Endodermal cell (in vitro differentiated cells): ENCODE results near the gene PSMD12. TPM values are rescaled to one million over a fixed set of nuclear protein-coding genes. Genes with fewer than 3 reads are reported as not detected.

Experiments
- DNase-seq: peaks from one replicate; pipeline ENCODE4 v3.0.0-alpha.2; 2017
- H3K27ac ChIP-seq: 2 replicates; pipeline ENCODE4 v1.5.1; 2013; ENCODE audit warnings: mild to moderate bottlenecking, low read depth, low read length, moderate library complexity
- H3K27me3 ChIP-seq: 2 replicates; pipeline ENCODE4 v1.6.1; 2013; ENCODE audit warnings: mild to moderate bottlenecking, low read length, moderate library complexity; ENCODE audit not compliant: insufficient read depth, control insufficient read depth, poor library complexity, severe bottlenecking
- H3K36me3 ChIP-seq: 2 replicates; pipeline ENCODE4 v1.7.0; 2013; ENCODE audit warnings: mild to moderate bottlenecking, low read length, moderate library complexity; ENCODE audit not compliant: control insufficient read depth, insufficient read depth
- H3K4me1 ChIP-seq: one replicate; pipeline ENCODE4 v1.7.0; 2013; ENCODE audit warnings: low read length; ENCODE audit not compliant: control insufficient read depth, insufficient read depth
- H3K4me3 ChIP-seq: 2 replicates; pipeline ENCODE4 v1.5.1; 2013; ENCODE audit warnings: mild to moderate bottlenecking, low read length, moderate library complexity
- H3K9ac ChIP-seq: 2 replicates; pipeline ENCODE4 v1.6.1; 2013; ENCODE audit warnings: mild to moderate bottlenecking, low read length, moderate library complexity; ENCODE audit not compliant: poor library complexity, severe bottlenecking; ENCODE audit errors: extremely low read depth
- H3K9me3 ChIP-seq: 2 replicates; pipeline ENCODE4 v1.6.1; 2013; ENCODE audit warnings: mild to moderate bottlenecking, low read length, moderate library complexity; ENCODE audit not compliant: control insufficient read depth
- H3K27ac Mint-ChIP-seq: 2 replicates; pipeline ENCODE4 v1.8.0; 2020; ENCODE audit warnings: mixed read lengths
- H3K27me3 Mint-ChIP-seq: 2 replicates; pipeline ENCODE4 v1.8.0; 2021; ENCODE audit warnings: mild to moderate bottlenecking, mixed read lengths; ENCODE audit not compliant: insufficient read depth
- H3K36me3 Mint-ChIP-seq: 2 replicates; pipeline ENCODE4 v1.8.0; 2020; ENCODE audit warnings: low read depth, mixed read lengths
- H3K4me1 Mint-ChIP-seq: 2 replicates; pipeline ENCODE4 v1.8.0; 2020; ENCODE audit warnings: mixed read lengths
- H3K4me3 Mint-ChIP-seq: 2 replicates; pipeline ENCODE4 v1.8.0; 2020; ENCODE audit warnings: mild to moderate bottlenecking, moderate library complexity, mixed read lengths
- H3K9me3 Mint-ChIP-seq: 2 replicates; pipeline ENCODE4 v1.8.0; 2020; ENCODE audit warnings: mild to moderate bottlenecking, mixed read lengths
- WGBS, 2 experiments: methylation state at CpG; one replicate each; pipeline versions ENCODE4 v1.1.5 to v1.1.7; 2013; ENCODE audit warnings: missing lambda C conversion rate in 2 of 2, mixed read lengths in 1 of 2; ENCODE audit not compliant: insufficient coverage in 1 of 2, insufficient read length in 1 of 2; 5-methylcytosine and 5-hydroxymethylcytosine counted together
- total RNA-seq, 2 donors: library from RNA; stranded (reverse); fragmentation: NEBNext Ultra II Directional in 1 of 2; extraction: Animal tissue kit (Norgen Biotek cat#: 25700) in 1 of 2; gene quantifications; 2 replicates in 1 of 2; 3 replicates in 1 of 2; pipeline ENCODE4 v1.2.1, GENCODE V29; 2021
- TF ChIP-seq, protein P1 (sequence below): fragments of 200-600 bp; sonication (generic); conservative IDR thresholded peaks from 2 replicates; pipeline ENCODE4 v1.5.0; 2021; ENCODE audit warnings: antibody characterized with exemption, mild to moderate bottlenecking

The PSMD12 gene
- total RNA-seq, 2 donors from 2014 or later, result 70.9 to 71.7 TPM

DNA sequence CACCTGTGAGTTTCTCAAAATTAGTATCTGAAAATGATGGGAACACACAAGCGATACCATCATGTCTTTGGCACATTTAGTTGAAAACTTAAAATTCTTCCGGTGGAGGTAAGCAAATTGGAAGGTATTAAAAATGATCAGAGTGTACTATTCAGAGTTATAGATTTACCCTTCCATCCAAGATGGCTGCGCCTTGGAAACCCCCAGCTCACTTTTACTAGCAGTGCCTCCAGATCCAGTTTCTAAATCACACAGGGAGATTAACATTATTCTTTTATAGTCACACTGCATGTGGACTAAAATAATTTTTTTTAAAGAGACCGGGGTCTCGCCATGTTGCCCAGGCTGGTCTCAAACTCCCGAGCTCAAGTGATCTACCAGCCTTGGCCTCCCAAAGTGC lies 25.7 kb upstream of the PSMD12 start:
- no peak overlapping the region for H3K9ac ChIP-seq
- Mint-ChIP-seq H3K4me3 (no peak overlapping the region), H3K4me1 (peaks cover 20% of the 10 kb centered on the region), H3K9me3 (peaks cover 4% of the 10 kb centered on the region), H3K27ac (no peak overlapping the region), H3K27me3 (no peaks in the 10 kb centered on the region), H3K36me3 (peaks cover 19% of the 10 kb centered on the region)
- 90 to 98% methylated on average over 5 to 6 of the region's 6 CpGs for WGBS, 2 experiments
- peaks cover 2% of the 10 kb centered on the region for H3K36me3 ChIP-seq
- H3K27ac ChIP-seq, result no peak overlapping the region
- peaks cover 9% of the 10 kb centered on the region for H3K4me1 ChIP-seq
- no peaks in the 10 kb centered on the region for H3K9me3 ChIP-seq
- TF ChIP-seq, protein P1, sequence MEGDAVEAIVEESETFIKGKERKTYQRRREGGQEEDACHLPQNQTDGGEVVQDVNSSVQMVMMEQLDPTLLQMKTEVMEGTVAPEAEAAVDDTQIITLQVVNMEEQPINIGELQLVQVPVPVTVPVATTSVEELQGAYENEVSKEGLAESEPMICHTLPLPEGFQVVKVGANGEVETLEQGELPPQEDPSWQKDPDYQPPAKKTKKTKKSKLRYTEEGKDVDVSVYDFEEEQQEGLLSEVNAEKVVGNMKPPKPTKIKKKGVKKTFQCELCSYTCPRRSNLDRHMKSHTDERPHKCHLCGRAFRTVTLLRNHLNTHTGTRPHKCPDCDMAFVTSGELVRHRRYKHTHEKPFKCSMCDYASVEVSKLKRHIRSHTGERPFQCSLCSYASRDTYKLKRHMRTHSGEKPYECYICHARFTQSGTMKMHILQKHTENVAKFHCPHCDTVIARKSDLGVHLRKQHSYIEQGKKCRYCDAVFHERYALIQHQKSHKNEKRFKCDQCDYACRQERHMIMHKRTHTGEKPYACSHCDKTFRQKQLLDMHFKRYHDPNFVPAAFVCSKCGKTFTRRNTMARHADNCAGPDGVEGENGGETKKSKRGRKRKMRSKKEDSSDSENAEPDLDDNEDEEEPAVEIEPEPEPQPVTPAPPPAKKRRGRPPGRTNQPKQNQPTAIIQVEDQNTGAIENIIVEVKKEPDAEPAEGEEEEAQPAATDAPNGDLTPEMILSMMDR, result no peak
- no peak for DNase-seq
- no peak overlapping the region for H3K4me3 ChIP-seq
- H3K27me3 ChIP-seq, result no peaks in the 10 kb centered on the region

DNA sequence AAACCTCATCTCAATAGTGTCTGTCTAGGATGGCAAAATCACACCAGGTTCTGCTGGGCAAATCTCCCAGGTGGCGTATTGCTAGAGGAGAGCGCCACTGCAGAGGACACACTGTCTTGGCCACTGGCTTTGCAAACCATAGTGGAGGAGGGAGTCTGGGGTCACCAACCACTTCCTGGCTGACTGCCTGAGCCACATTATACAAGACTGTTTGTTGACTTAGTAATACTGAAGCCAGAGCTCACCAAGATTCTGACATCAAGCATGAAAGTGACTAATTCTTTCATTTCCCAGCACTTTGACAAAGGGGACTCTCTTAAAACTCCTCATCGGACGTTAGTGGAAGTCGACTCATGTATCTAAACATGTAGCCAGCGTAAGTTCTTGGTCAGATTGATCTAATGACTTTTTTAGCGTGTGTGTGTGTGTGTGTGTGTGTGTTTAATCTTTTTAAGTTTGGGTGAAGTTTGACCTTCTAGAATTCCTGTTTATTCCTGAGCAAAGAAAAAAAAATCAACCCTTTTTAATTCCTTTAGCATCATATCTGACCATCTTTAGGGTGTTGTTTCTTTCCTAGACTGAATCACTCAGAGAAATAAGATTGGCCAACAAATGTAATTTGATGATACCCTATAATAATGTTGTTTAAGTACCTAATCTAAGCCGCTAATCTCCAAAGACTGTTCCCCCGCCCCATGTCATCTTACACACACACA lies 24.4 kb upstream of the PSMD12 start:
- Histone ChIP-seq H3K4me1 (peaks cover 9% of the 10 kb centered on the region), H3K9me3 (no peaks in the 10 kb centered on the region), H3K9ac (no peak overlapping the region), H3K27ac (no peak overlapping the region), H3K36me3 (peaks cover 3% of the 10 kb centered on the region), H3K27me3 (no peaks in the 10 kb centered on the region), H3K4me3 (no peak overlapping the region)
- Mint-ChIP-seq H3K27me3 (no peaks in the 10 kb centered on the region), H3K27ac (peak overlapping the region; percentile 69), H3K9me3 (peaks cover 4% of the 10 kb centered on the region), H3K4me3 (no peak overlapping the region), H3K36me3 (peaks cover 16% of the 10 kb centered on the region), H3K4me1 (peaks cover 18% of the 10 kb centered on the region)
- 82 to 92% methylated on average over 4 to 7 of the region's 9 CpGs for WGBS, 2 experiments
- DNase-seq, result no peak
- TF ChIP-seq, protein P1, result no peak

DNA sequence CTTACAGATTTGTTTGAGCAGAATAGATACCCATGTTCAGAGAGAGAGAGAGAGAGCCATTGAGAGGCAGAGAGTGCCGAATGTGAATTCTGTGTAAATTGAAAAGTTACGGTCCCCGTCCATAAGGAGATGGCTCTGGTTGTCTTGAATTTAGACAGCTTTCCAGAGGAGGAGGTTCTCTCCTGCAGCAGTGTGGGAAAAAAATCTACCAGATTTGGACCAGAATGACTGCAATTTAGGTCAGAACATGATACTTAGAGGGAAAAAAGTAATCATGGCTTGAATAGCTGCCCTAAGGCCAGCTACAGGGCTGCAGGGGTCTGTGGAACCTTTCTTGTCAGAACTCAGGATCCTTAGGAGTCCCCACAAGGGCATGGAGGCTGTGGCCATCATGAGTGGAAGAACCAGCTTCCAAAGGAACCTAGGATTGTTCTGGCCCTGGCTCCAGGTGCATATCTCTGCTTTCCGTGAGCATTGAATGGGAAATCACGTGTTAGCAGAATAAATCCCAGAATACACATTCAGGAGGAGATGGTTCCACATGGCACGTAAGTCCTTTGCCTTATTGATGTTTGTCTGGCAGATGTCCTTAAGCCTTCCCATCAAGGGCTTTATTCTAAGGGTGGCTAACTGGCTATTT lies 23.7 kb upstream of the PSMD12 start:
- Histone ChIP-seq H3K36me3 (peaks cover 3% of the 10 kb centered on the region), H3K4me3 (no peak overlapping the region), H3K9me3 (peaks cover under 1% of the 10 kb centered on the region), H3K27ac (no peak overlapping the region), H3K27me3 (no peaks in the 10 kb centered on the region), H3K9ac (no peak overlapping the region), H3K4me1 (peaks cover 9% of the 10 kb centered on the region)
- Mint-ChIP-seq H3K4me1 (peaks cover 18% of the 10 kb centered on the region), H3K4me3 (no peak overlapping the region), H3K27me3 (no peaks in the 10 kb centered on the region), H3K36me3 (peaks cover 14% of the 10 kb centered on the region), H3K27ac (peak overlapping the region; percentile 69), H3K9me3 (peaks cover 7% of the 10 kb centered on the region)
- TF ChIP-seq, protein P1, result no peak
- DNase-seq, result no peak
- 93 to 95% methylated on average over 5 to 6 of the region's 6 CpGs for WGBS, 2 experiments
